NB4 (cell line): Measurements from ENCODE around the gene TNS1.

Source experiments
- DNase-seq: peaks from one replicate; pipeline ENCODE4 v3.0.0; 2010; ENCODE audit warnings: low read depth
- H3K4me3 ChIP-seq: one replicate; pipeline ENCODE4 v1.5.1; 2011; ENCODE audit warnings: mild to moderate bottlenecking, low read depth, low read length, moderate library complexity
- MYC ChIP-seq: IDR thresholded peaks from 2 replicates; pipeline ENCODE4 v1.6.1; 2011; ENCODE audit warnings: low read depth, low read length
- POLR2A ChIP-seq: IDR thresholded peaks from 2 replicates; pipeline ENCODE4 v1.6.1; 2011; ENCODE audit warnings: mild to moderate bottlenecking; ENCODE audit not compliant: insufficient read length; ENCODE audit errors: extremely low read depth
- TF ChIP-seq, protein P1 (sequence below): IDR thresholded peaks from one replicate; pipeline ENCODE4 v1.5.1; 2012; ENCODE audit warnings: low read depth, low read length
- TF ChIP-seq, protein P2 (sequence below): IDR thresholded peaks from 2 replicates; pipeline ENCODE4 v1.6.1; 2011; ENCODE audit warnings: low read depth, low read length

The TNS1 gene

DNA sequence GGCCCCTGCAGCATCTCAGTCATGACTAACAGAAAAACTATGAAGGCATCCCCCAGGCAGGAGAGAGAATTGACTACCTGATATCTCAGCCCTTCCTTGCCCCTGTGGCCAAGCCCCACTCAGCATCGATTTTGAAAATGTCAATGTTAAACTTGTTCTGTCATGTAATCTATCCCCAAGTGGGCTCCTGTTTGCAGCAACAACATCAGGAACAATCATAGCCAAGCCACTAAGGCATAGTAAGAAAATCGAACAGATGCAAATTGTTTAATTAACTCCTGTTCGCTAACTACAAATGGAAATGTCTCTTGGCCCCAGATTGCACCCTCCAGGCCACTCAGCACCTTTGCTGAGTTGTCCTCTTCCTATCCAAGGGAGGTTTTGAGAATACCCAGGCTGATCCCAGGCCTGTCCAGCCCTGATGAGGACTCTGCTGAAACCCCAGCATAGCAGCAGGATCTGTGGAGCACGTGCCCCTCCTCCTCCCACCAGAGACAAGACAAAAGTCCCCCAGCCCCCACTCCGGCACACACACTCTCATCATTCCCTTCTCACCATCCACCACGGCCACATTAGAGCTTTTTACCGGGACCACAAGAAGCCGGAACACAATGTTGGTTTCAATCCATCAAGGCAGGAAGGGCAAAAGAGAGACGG lies 150.1 kb downstream of the TNS1 start:
- no peak overlapping the region for H3K4me3 ChIP-seq
- TF ChIP-seq MYC: no peak
- TF ChIP-seq, protein P1, sequence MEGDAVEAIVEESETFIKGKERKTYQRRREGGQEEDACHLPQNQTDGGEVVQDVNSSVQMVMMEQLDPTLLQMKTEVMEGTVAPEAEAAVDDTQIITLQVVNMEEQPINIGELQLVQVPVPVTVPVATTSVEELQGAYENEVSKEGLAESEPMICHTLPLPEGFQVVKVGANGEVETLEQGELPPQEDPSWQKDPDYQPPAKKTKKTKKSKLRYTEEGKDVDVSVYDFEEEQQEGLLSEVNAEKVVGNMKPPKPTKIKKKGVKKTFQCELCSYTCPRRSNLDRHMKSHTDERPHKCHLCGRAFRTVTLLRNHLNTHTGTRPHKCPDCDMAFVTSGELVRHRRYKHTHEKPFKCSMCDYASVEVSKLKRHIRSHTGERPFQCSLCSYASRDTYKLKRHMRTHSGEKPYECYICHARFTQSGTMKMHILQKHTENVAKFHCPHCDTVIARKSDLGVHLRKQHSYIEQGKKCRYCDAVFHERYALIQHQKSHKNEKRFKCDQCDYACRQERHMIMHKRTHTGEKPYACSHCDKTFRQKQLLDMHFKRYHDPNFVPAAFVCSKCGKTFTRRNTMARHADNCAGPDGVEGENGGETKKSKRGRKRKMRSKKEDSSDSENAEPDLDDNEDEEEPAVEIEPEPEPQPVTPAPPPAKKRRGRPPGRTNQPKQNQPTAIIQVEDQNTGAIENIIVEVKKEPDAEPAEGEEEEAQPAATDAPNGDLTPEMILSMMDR: no peak
- TF ChIP-seq, protein P2, sequence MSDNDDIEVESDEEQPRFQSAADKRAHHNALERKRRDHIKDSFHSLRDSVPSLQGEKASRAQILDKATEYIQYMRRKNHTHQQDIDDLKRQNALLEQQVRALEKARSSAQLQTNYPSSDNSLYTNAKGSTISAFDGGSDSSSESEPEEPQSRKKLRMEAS: no peak
- no peak for TF ChIP-seq POLR2A
- no peak for DNase-seq

DNA sequence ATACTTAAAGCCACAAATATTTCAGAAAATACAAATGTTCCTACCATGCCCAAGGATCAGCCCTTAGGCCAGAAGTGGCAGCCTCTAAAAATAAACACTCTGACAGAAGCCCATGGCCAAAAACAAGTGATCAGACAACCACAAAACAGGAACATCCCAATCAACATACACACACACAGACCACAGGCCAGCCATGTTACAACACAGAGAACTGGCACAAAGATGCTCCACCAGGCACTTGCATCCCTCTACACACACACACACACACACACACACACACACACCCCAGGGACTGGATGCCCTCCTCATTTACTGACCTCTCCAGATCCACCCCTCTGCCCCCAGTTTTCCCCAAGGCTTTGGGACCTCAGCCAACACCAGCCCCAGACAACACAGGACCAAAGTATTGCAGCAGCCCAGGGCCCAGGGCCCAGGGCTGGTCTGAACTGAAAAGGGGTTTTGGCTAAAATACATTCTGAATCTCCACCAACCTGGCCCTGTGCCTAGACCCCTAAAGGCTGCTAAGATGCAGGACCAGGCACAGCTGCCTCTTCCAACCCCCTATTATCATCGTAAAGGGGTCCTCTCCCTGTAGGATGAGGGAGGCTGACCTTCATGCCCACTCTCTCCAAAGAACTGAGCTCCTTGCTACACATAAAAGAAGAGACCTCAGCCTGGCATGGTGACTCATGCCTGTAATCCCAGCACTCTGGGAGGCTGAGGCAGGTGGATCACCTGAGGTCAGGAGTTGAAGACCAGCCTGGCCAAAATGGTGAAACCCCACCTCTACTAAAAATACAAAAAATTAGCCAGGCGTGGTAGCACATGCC lies 151.4 kb downstream of the TNS1 start:
- DNase-seq: peak; percentile 36
- TF ChIP-seq, protein P2: no peak
- TF ChIP-seq, protein P1: no peak
- TF ChIP-seq MYC: no peak
- H3K4me3 ChIP-seq: no peak overlapping the region

DNA sequence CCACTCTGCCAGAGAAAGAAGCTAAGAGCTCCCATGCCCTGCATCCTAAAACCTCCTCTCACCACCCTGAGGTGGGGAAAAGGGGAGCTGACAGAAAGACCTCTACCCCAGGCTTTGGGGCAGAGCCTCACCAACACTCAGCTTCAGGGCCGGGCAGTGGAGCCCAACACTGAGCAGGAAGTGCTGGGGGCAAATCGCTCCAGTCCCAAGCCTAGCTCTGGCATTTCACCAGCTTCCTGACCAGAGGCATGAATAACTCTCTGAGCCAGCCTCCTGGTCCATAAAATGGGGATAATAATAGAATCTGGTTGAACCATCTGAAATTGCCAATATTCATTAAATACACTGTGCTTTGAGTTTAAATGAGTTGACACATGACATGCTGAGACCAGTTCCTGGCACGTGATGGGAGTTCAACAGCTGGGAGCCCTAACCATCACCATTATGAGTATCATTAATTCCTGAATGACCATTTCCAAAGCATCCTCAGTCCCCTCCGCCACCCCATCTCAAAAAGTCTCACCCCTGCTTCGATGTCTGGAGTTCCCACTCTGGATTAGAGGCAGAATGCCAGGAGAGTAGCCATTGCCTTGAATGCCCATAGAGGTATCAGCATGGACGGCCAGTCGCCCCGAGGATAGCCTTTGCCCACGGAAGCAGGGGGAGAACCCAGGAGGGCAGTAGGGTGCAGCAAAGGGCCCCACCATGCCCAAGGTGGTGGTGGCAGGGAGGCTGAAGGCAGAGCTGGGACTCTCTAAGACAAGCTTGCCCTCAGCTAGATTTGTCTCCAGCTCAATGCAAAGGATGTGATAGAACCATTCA lies 153.4 kb downstream of the TNS1 start:
- DNase-seq: no peak
- H3K4me3 ChIP-seq: no peak overlapping the region
- TF ChIP-seq MYC (no peak), POLR2A (no peak)
- TF ChIP-seq, protein P2: no peak
- TF ChIP-seq, protein P1: no peak

GRCh38 chr2:217848351-217848957 lies 154.3 kb downstream of the TNS1 start:
- no peak for DNase-seq
- no peak for TF ChIP-seq POLR2A
- TF ChIP-seq, protein P1: no peak
- TF ChIP-seq, protein P2: no peak
- no peak for TF ChIP-seq MYC

More at GRCh38 chr2:217848351-217848957, 154.3 kb downstream of the TNS1 start:
- no peak overlapping the region for H3K4me3 ChIP-seq
